Ascending aorta (tissue), 2 donors: Measurements from ENCODE around the gene SAMD13. TPM values are rescaled to one million over a fixed set of nuclear protein-coding genes. Genes with fewer than 3 reads are reported as not detected.

ENCODE experiments used
- DNase-seq, 2 donors: peaks; one replicate each; pipeline ENCODE4 v3.0.0-alpha.2; 2019; ENCODE audit warnings: low spot score in 2 of 2
- H3K27ac ChIP-seq, 2 donors: fragments of 200-600 bp; sonication (generic); one replicate each; pipeline ENCODE4 v1.5.1; 2016 to 2017; ENCODE audit warnings: mild to moderate bottlenecking in 1 of 2
- H3K27me3 ChIP-seq: fragments of 200-600 bp; sonication (generic); one replicate; pipeline ENCODE4 v1.5.1; 2017
- H3K36me3 ChIP-seq, 2 donors: fragments of 200-600 bp; sonication (generic); one replicate each; pipeline ENCODE4 v1.5.1; 2016
- H3K4me1 ChIP-seq, 2 donors: fragments of 200-600 bp; sonication (generic); one replicate each; pipeline ENCODE4 v1.5.1; 2016 to 2017; ENCODE audit warnings: mild to moderate bottlenecking in 1 of 2
- H3K4me3 ChIP-seq, 2 donors: fragments of 200-600 bp; sonication (generic); one replicate each; pipeline ENCODE4 v1.5.1; 2016 to 2017; ENCODE audit warnings: mild to moderate bottlenecking in 1 of 2
- H3K9me3 ChIP-seq, 2 donors: fragments of 200-600 bp; sonication (generic); one replicate each; pipeline ENCODE4 v1.5.1; 2016
- CTCF ChIP-seq, 3 experiments: fragments of 200-600 bp in 2 of 3; fragments of 450-650 bp in 1 of 3; sonication (generic) in 2 of 3; IDR thresholded peaks; one replicate each; pipeline ENCODE4 v1.5.1; 2016 to 2019; ENCODE audit warnings: antibody characterized with exemption in 3 of 3, mild to moderate bottlenecking in 1 of 3, moderate library complexity in 1 of 3
- intact Hi-C: fragments of 100-400 bp; cut with DNase I; formaldehyde crosslinking; loops from one replicate; pipeline ENCODE4 v1.15.1; 2023
- total RNA-seq: library from RNA; depleted of rRNA; stranded (reverse); fragments of >200 nt; gene quantifications from one replicate; pipeline ENCODE4 v1.1.0, GENCODE V29; 2016

The SAMD13 gene
- total RNA-seq, 1 donor from 2014 or later, result not detected

DNA sequence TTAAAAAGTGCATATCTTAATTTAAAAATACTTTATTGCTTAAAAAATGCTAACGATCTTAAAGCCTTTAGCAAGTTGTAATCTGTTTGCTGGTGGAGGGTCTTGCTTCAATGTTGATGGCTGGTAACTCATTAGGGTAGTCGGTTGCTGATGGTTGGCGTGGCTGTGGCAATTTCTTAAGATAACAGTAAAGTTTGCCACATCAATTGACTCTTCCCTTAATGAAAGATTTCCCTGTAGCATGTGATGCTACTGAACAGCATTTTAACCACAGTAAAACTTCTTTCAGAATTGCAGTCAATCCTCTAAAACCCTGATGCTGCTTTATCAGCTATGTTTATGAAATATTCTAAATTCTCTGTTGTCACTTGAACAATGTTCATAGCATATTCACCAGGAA, 6.8 kb upstream of the SAMD13 start:
- no peak for DNase-seq
- intact Hi-C loops, result loop anchor here (5.0 to 10.0 kb wide), 6 partner anchors 120 to 360 kb away; partner anchors contain the start of genes GNG5, SPATA1 and TTLL7
- peaks cover 0 to 9% of the 10 kb centered on the region in 2 donors for H3K9me3 ChIP-seq
- H3K4me3 ChIP-seq, result no peak overlapping the region
- H3K27me3 ChIP-seq, result no peaks in the 10 kb centered on the region
- H3K36me3 ChIP-seq, result no peaks in the 10 kb centered on the region
- H3K27ac ChIP-seq, result no peak overlapping the region
- no peak for TF ChIP-seq CTCF (IDR thresholded peaks at IDR 0.05)
- H3K4me1 ChIP-seq, result peaks cover 0 to 5% of the 10 kb centered on the region in 2 donors

GRCh38 chr1:84297546-84298244, 3.8 kb upstream of the SAMD13 start:
- H3K9me3 ChIP-seq, result peaks cover 0 to 9% of the 10 kb centered on the region in 2 donors
- H3K27me3 ChIP-seq, result no peaks in the 10 kb centered on the region
- H3K4me1 ChIP-seq, result peaks cover 0 to 15% of the 10 kb centered on the region in 2 donors
- H3K27ac ChIP-seq, result peak overlapping the region; percentile 84 to 90
- H3K4me3 ChIP-seq, result peak overlapping the region; percentile 79 to 89
- intact Hi-C loops, result loop anchor here (1.0 to 10.0 kb wide), 7 partner anchors 43 to 363 kb away; partner anchors contain the start of genes GNG5, SPATA1 and TTLL7
- no peak for TF ChIP-seq CTCF (IDR thresholded peaks at IDR 0.05)
- DNase-seq, result no peak
- H3K36me3 ChIP-seq, result no peaks in the 10 kb centered on the region

DNA sequence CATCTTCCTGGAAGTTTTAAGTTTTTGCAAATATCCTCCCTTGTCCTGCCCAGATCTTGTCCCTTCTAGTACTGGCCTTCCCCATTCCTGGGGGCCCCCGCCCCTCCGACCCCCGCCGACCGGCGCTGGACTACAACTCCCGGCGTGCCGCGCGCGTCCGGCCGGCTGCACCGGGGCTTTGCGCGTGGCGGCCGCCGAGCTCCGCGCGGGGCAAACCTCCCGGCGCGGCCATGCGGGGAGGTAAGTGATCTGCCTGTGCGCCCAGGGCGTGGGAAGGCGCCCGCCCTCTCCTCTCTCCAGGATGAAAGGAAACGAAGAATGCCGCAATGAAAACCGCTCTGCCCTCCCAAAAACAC, 3.2 kb upstream of the SAMD13 start:
- DNase-seq, result peak in 1 of 2 donors; percentile 82
- Histone ChIP-seq H3K9me3 (peaks cover 0 to 9% of the 10 kb centered on the region in 2 donors), H3K27me3 (no peaks in the 10 kb centered on the region), H3K4me1 (peaks cover 0 to 15% of the 10 kb centered on the region in 2 donors), H3K4me3 (peak overlapping the region; percentile 79 to 89), H3K36me3 (no peaks in the 10 kb centered on the region), H3K27ac (peak overlapping the region; percentile 84 to 90)
- intact Hi-C loops, result loop anchor here (1.0 to 10.0 kb wide), 7 partner anchors 44 to 364 kb away; partner anchors contain the start of genes GNG5, SPATA1 and TTLL7
- TF ChIP-seq CTCF (IDR thresholded peaks at IDR 0.05), result no peak

DNA sequence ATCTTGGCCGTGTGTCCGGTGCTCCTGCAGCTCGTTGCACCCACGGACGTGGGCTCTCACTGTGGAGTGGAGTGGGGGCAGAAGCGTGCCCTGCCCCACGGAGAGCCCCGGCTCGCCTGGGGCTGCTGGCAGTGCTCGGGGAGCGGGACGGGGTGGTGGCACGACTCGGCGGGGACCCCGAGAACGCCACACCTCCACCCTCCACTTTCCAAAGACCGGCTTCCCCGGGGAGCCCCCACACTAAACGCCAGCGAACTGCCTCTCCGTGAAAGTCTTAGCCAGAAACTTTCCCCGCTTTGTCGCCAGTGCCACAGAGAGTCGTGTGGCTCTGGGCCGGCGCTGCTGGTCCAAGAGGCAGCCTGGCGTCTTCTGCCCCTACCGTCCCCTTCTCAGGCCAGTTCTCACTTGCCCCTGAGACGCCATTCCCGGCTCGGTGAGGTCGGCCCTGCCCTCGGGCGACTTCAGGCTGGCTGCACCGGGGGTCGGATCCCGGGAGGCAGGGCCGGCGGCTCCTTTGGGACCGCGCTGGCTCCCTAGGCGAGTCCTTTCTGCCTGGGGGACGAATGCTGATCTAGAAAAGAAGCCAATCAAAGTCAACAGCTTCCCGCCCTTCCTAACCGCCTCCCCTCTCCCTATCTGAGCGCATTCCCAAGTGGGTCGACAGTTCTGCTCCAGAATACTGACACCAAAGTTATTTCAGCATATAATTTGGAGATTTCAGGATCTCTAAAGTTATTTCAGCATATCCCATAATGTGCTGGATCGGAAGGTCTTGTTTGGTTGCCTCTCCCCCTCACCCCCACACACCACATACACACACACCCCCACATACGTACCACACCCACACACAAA, 2.6 kb upstream of the SAMD13 start:
- peak in 1 of 2 donors; percentile 68 for DNase-seq
- H3K27me3 ChIP-seq, result no peaks in the 10 kb centered on the region
- H3K36me3 ChIP-seq, result no peaks in the 10 kb centered on the region
- intact Hi-C loops, result loop anchor here (1.0 to 10.0 kb wide), 7 partner anchors 45 to 364 kb away; partner anchors contain the start of genes GNG5, SPATA1 and TTLL7
- H3K4me3 ChIP-seq, result peak overlapping the region; percentile 79 to 89
- peak overlapping the region; percentile 84 to 90 for H3K27ac ChIP-seq
- peaks cover 0 to 9% of the 10 kb centered on the region in 2 donors for H3K9me3 ChIP-seq
- peaks cover 0 to 15% of the 10 kb centered on the region in 2 donors for H3K4me1 ChIP-seq
- no peak for TF ChIP-seq CTCF (IDR thresholded peaks at IDR 0.05)

GRCh38 chr1:84299536-84300170, 1.9 kb upstream of the SAMD13 start:
- intact Hi-C loops, result loop anchor here (5.0 to 10.0 kb wide), 7 partner anchors 115 to 365 kb away; partner anchors contain the start of genes GNG5, SPATA1 and TTLL7
- Histone ChIP-seq H3K27me3 (no peaks in the 10 kb centered on the region), H3K36me3 (no peaks in the 10 kb centered on the region), H3K4me3 (peak overlapping the region; percentile 79 to 89), H3K4me1 (peaks cover 0 to 15% of the 10 kb centered on the region in 2 donors), H3K9me3 (peaks cover 0 to 9% of the 10 kb centered on the region in 2 donors), H3K27ac (peak overlapping the region; percentile 84 to 90)
- no peak for TF ChIP-seq CTCF (IDR thresholded peaks at IDR 0.05)
- DNase-seq, result no peak
